Measurements from ENCODE around the gene SPATA20. TPM values are rescaled to one million over a fixed set of nuclear protein-coding genes. Genes with fewer than 3 reads are reported as not detected.

The SPATA20 gene
- polyA plus RNA-seq, 1 donor from 2014 or later: 53.5 TPM

GRCh38 chr17:50585346-50585745, 38.4 kb downstream of the SPATA20 start:
- no peak overlapping the region for H3K4me3 ChIP-seq (ENCODE audit: low read length)
- H3F3A ChIP-seq (ENCODE audit: insufficient read depth, low read length, poor library complexity, severe bottlenecking): no peaks in the 10 kb centered on the region
- TF ChIP-seq REST (IDR thresholded peaks at IDR 0.05; ENCODE audit: borderline replicate concordance): no peak
- TF ChIP-seq CTCF (IDR thresholded peaks at IDR 0.05; ENCODE audit: poor library complexity, severe bottlenecking): no peak
- no peak for TF ChIP-seq TAF1 (IDR thresholded peaks at IDR 0.05; ENCODE audit: low read depth)
- TF ChIP-seq SMC3 (conservative IDR thresholded peaks at IDR 0.05; ENCODE audit: poor library complexity): no peak
- no peak for TF ChIP-seq POLR2AphosphoS5 (IDR thresholded peaks at IDR 0.05)
- TF ChIP-seq EZH2 (IDR thresholded peaks at IDR 0.05; ENCODE audit: borderline replicate concordance, insufficient read depth, low read length, poor library complexity, severe bottlenecking): no peak
- TF ChIP-seq RAD21 (conservative IDR thresholded peaks at IDR 0.05): no peak
- TF ChIP-seq MXI1 (conservative IDR thresholded peaks at IDR 0.05; ENCODE audit: poor library complexity, severe bottlenecking): no peak
- TF ChIP-seq EP300 (conservative IDR thresholded peaks at IDR 0.05; ENCODE audit: poor library complexity, severe bottlenecking): no peak
- H3K9me2 ChIP-seq (ENCODE audit: insufficient read depth, low read length): no peaks in the 10 kb centered on the region
- H3K9me3 ChIP-seq (ENCODE audit: low read length): no peaks in the 10 kb centered on the region
- no peaks in the 10 kb centered on the region for H3K36me3 ChIP-seq (ENCODE audit: insufficient read depth, low read length)
- no peaks in the 10 kb centered on the region for H3K27me3 ChIP-seq (ENCODE audit: insufficient read depth, low read depth, low read length)
- H3K4me2 ChIP-seq (ENCODE audit: low read length): no peak overlapping the region
- H2AFZ ChIP-seq (ENCODE audit: low read depth, low read length): no peak overlapping the region
- H3K27ac ChIP-seq (ENCODE audit: low read length): no peak overlapping the region
- H4K20me1 ChIP-seq (ENCODE audit: insufficient read depth): no peaks in the 10 kb centered on the region
- no peak overlapping the region for H3K9ac ChIP-seq (ENCODE audit: low read length)
- H3K79me2 ChIP-seq (replicated peaks; ENCODE audit: insufficient read depth, low read length): no peaks in the 10 kb centered on the region

GRCh38 chr17:50585891-50586290, 38.9 kb downstream of the SPATA20 start:
- TF ChIP-seq EZH2 (IDR thresholded peaks at IDR 0.05; ENCODE audit: borderline replicate concordance, insufficient read depth, low read length, poor library complexity, severe bottlenecking) (no peak), EP300 (conservative IDR thresholded peaks at IDR 0.05; ENCODE audit: poor library complexity, severe bottlenecking) (no peak), MXI1 (conservative IDR thresholded peaks at IDR 0.05; ENCODE audit: poor library complexity, severe bottlenecking) (no peak), RAD21 (conservative IDR thresholded peaks at IDR 0.05) (no peak), REST (IDR thresholded peaks at IDR 0.05; ENCODE audit: borderline replicate concordance) (no peak), SMC3 (conservative IDR thresholded peaks at IDR 0.05; ENCODE audit: poor library complexity) (no peak), POLR2AphosphoS5 (IDR thresholded peaks at IDR 0.05) (no peak)

More at GRCh38 chr17:50585891-50586290, 38.9 kb downstream of the SPATA20 start:
- H3F3A ChIP-seq (ENCODE audit: insufficient read depth, low read length, poor library complexity, severe bottlenecking): no peaks in the 10 kb centered on the region
- no peaks in the 10 kb centered on the region for H3K36me3 ChIP-seq (ENCODE audit: insufficient read depth, low read length)
- H3K79me2 ChIP-seq (replicated peaks; ENCODE audit: insufficient read depth, low read length): no peaks in the 10 kb centered on the region
- no peak overlapping the region for H3K4me3 ChIP-seq (ENCODE audit: low read length)
- no peak overlapping the region for H3K9ac ChIP-seq (ENCODE audit: low read length)
- H4K20me1 ChIP-seq (ENCODE audit: insufficient read depth): no peaks in the 10 kb centered on the region
- no peak overlapping the region for H2AFZ ChIP-seq (ENCODE audit: low read depth, low read length)
- no peaks in the 10 kb centered on the region for H3K9me2 ChIP-seq (ENCODE audit: insufficient read depth, low read length)
- H3K9me3 ChIP-seq (ENCODE audit: low read length): no peaks in the 10 kb centered on the region
- no peak overlapping the region for H3K4me2 ChIP-seq (ENCODE audit: low read length)
- no peaks in the 10 kb centered on the region for H3K27me3 ChIP-seq (ENCODE audit: insufficient read depth, low read depth, low read length)
- H3K27ac ChIP-seq (ENCODE audit: low read length): no peak overlapping the region

All from neural cell (in vitro differentiated cells).